ENCODE results near the gene ADCY4. TPM values are rescaled to one million over a fixed set of nuclear protein-coding genes. Genes with fewer than 3 reads are reported as not detected.

The ADCY4 gene
- total RNA-seq, 1 experiment from 2014 or later, result 0.86 TPM

GRCh38 chr14:24362241-24362960, 27.5 kb upstream of the ADCY4 start:
- Histone ChIP-seq H2AFZ (ENCODE audit: low read depth, low read length, poor library complexity, severe bottlenecking) (no peak overlapping the region), H3K9me2 (ENCODE audit: insufficient read depth) (no peaks in the 10 kb centered on the region), H3K9ac (ENCODE audit: low read length) (no peak overlapping the region), H3K27ac (ENCODE audit: low read depth, low read length) (no peak overlapping the region), H4K20me1 (ENCODE audit: insufficient read depth) (no peaks in the 10 kb centered on the region), H3K4me1 (ENCODE audit: control insufficient read depth in 1 of 2, insufficient read depth in 2 of 2, low read length in 2 of 2) (peaks cover 9 to 24% of the 10 kb centered on the region in 2 experiments), H3K27me3 (ENCODE audit: insufficient read depth, low read length) (no peaks in the 10 kb centered on the region), H3K36me3 (ENCODE audit: control insufficient read depth in 1 of 2, insufficient read depth in 2 of 2, low read length in 2 of 2) (no peaks in the 10 kb centered on the region), H3K9me3 (ENCODE audit: control insufficient read depth in 1 of 2, insufficient read depth in 1 of 2, low read depth in 1 of 2, low read length in 2 of 2) (no peaks in the 10 kb centered on the region), H3K4me2 (ENCODE audit: low read length) (no peak overlapping the region), H3K79me2 (ENCODE audit: insufficient read depth, low read length) (no peaks in the 10 kb centered on the region), H3K4me3 (replicated peaks in 1 of 2; ENCODE audit: low read depth in 1 of 2, low read length in 2 of 2) (no peak overlapping the region)
- no TSS peak for BruUV-seq (replicated peaks)
- TF ChIP-seq POLR2AphosphoS5 (IDR thresholded peaks at IDR 0.05; ENCODE audit: low read depth, low read length) (no peak), TCF7L2 (IDR thresholded peaks at IDR 0.05; ENCODE audit: borderline replicate concordance, extremely low read depth, insufficient read depth, insufficient read length) (no peak), SRF (IDR thresholded peaks at IDR 0.05; ENCODE audit: low read depth) (no peak), POLR2A (IDR thresholded peaks at IDR 0.05; ENCODE audit: borderline replicate concordance, extremely low read depth, insufficient read depth, insufficient read length) (no peak)
- ChIA-PET RAD21 (ENCODE audit: low non-redundant PET in 1 of 2, low total read pairs in 2 of 2, uncharacterized antibody in 2 of 2, unreplicated experiment in 2 of 2) (no interaction called here), POLR2A (interaction anchor here (1.1 kb wide), 2 partner anchors 23 to 73 kb away, joined by 3 read pairs; no protein-coding TSS in a partner anchor), CTCF (interaction anchor here (1.0 to 2.8 kb wide), 4 partner anchors 29 to 74 kb away, joined by 3 to 12 read pairs (median 6); no protein-coding TSS in a partner anchor)
- no peak for ATAC-seq
- DNase-seq (ENCODE audit: low read depth, low spot score), result no peak
- intact Hi-C loops (cut with micrococcal nuclease), result no loop called here

GRCh38 chr14:24361326-24361725, 26.5 kb upstream of the ADCY4 start:
- no peaks in the 10 kb centered on the region for H3K9me3 ChIP-seq (ENCODE audit: control insufficient read depth in 1 of 2, insufficient read depth in 1 of 2, low read depth in 1 of 2, low read length in 2 of 2)
- H3K4me1 ChIP-seq (ENCODE audit: control insufficient read depth in 1 of 2, insufficient read depth in 2 of 2, low read length in 2 of 2), result peaks cover 7 to 16% of the 10 kb centered on the region in 2 experiments
- DNase-seq (ENCODE audit: low read depth, low spot score), result no peak
- RAD21 ChIA-PET (ENCODE audit: low non-redundant PET in 1 of 2, low total read pairs in 2 of 2, uncharacterized antibody in 2 of 2, unreplicated experiment in 2 of 2), result no interaction called here
- no peaks in the 10 kb centered on the region for H3K9me2 ChIP-seq (ENCODE audit: insufficient read depth)
- H3K27me3 ChIP-seq (ENCODE audit: insufficient read depth, low read length), result no peaks in the 10 kb centered on the region
- H3K36me3 ChIP-seq (ENCODE audit: control insufficient read depth in 1 of 2, insufficient read depth in 2 of 2, low read length in 2 of 2), result no peaks in the 10 kb centered on the region
- H4K20me1 ChIP-seq (ENCODE audit: insufficient read depth), result no peaks in the 10 kb centered on the region
- H2AFZ ChIP-seq (ENCODE audit: low read depth, low read length, poor library complexity, severe bottlenecking), result no peak overlapping the region
- POLR2A ChIA-PET, result interaction anchor here (1.1 kb wide), 2 partner anchors 24 to 75 kb away, joined by 3 read pairs; no protein-coding TSS in a partner anchor
- H3K4me3 ChIP-seq (replicated peaks in 1 of 2; ENCODE audit: low read depth in 1 of 2, low read length in 2 of 2), result no peak overlapping the region
- H3K4me2 ChIP-seq (ENCODE audit: low read length), result no peak overlapping the region
- H3K9ac ChIP-seq (ENCODE audit: low read length), result no peak overlapping the region
- CTCF ChIA-PET, result interaction anchor here (1.5 to 2.8 kb wide), 2 partner anchors 28 to 70 kb away, joined by 8 to 12 read pairs; no protein-coding TSS in a partner anchor
- H3K79me2 ChIP-seq (ENCODE audit: insufficient read depth, low read length), result no peaks in the 10 kb centered on the region
- ATAC-seq, result no peak
- no peak overlapping the region for H3K27ac ChIP-seq (ENCODE audit: low read depth, low read length)
- intact Hi-C loops (cut with micrococcal nuclease), result no loop called here
- no TSS peak for BruUV-seq (replicated peaks)
- no peak for TF ChIP-seq JUND (IDR thresholded peaks at IDR 0.05)
- no peak for TF ChIP-seq ATF3 (IDR thresholded peaks at IDR 0.05)
- no peak for TF ChIP-seq TCF7L2 (IDR thresholded peaks at IDR 0.05; ENCODE audit: borderline replicate concordance, extremely low read depth, insufficient read depth, insufficient read length)
- TF ChIP-seq SP1 (IDR thresholded peaks at IDR 0.05; ENCODE audit: low read depth), result no peak
- no peak for TF ChIP-seq EZH2 (IDR thresholded peaks at IDR 0.05)
- no peak for TF ChIP-seq ZBTB33 (IDR thresholded peaks at IDR 0.05; ENCODE audit: extremely low read depth, insufficient replicate concordance, low read length)
- no peak for TF ChIP-seq SRF (IDR thresholded peaks at IDR 0.05; ENCODE audit: low read depth)
- TF ChIP-seq CEBPB (IDR thresholded peaks at IDR 0.05; ENCODE audit: low read depth), result no peak
- TF ChIP-seq CTCF (IDR thresholded peaks at IDR 0.05 in 2 of 3, conservative IDR thresholded peaks at IDR 0.05 in 1 of 3; ENCODE audit: borderline replicate concordance in 1 of 3, insufficient read depth in 1 of 3, low read depth in 2 of 3, low read length in 2 of 3), result no peak
- no peak for TF ChIP-seq POLR2AphosphoS5 (IDR thresholded peaks at IDR 0.05; ENCODE audit: low read depth, low read length)
- TF ChIP-seq ZFX (IDR thresholded peaks at IDR 0.05), result no peak
